Left ventricle myocardium inferior (tissue), 1 donor: ENCODE results near the gene ZNF804B. TPM values are rescaled to one million over a fixed set of nuclear protein-coding genes. Genes with fewer than 3 reads are reported as not detected.

Experiments
- DNase-seq: peaks from one replicate; pipeline ENCODE4 v3.0.0-alpha.2; 2020
- H3K27ac ChIP-seq: fragments of 200-600 bp; replicated peaks from 2 replicates; pipeline ENCODE4 v1.8.0; 2021
- H3K27me3 ChIP-seq: fragments of 200-600 bp; 2 replicates; pipeline ENCODE4 v1.8.0; 2021; ENCODE audit warnings: low read depth
- H3K36me3 ChIP-seq: fragments of 200-600 bp; 2 replicates; pipeline ENCODE4 v1.8.0; 2021
- H3K4me1 ChIP-seq: fragments of 200-600 bp; 2 replicates; pipeline ENCODE4 v1.8.0; 2021
- H3K4me3 ChIP-seq: fragments of 200-600 bp; 2 replicates; pipeline ENCODE4 v1.8.0; 2021; ENCODE audit warnings: mild to moderate bottlenecking, moderate library complexity
- H3K9me3 ChIP-seq: fragments of 200-600 bp; replicated peaks from 2 replicates; pipeline ENCODE4 v1.8.0; 2021
- intact Hi-C: fragments of 100-400 bp; cut with micrococcal nuclease; formaldehyde crosslinking; loops from one replicate; pipeline ENCODE4 v1.11.0; 2022
- total RNA-seq: library from RNA; stranded (reverse); fragmentation: NEBNext Ultra II Directional; extraction: Animal tissue kit (Norgen Biotek cat#: 25700); gene quantifications from one replicate; pipeline ENCODE4 v1.2.1, GENCODE V29; 2021
- TF ChIP-seq, protein P1 (sequence below): fragments of 200-600 bp; IDR thresholded peaks from 2 replicates; pipeline ENCODE4 v1.8.0; 2021; ENCODE audit warnings: antibody characterized with exemption, mild to moderate bottlenecking, borderline replicate concordance
- donor health status: DM: no; HTN: yes; CAD: no; lungs with severe emphysema.

The ZNF804B gene
- total RNA-seq, 1 donor from 2014 or later = not detected

DNA sequence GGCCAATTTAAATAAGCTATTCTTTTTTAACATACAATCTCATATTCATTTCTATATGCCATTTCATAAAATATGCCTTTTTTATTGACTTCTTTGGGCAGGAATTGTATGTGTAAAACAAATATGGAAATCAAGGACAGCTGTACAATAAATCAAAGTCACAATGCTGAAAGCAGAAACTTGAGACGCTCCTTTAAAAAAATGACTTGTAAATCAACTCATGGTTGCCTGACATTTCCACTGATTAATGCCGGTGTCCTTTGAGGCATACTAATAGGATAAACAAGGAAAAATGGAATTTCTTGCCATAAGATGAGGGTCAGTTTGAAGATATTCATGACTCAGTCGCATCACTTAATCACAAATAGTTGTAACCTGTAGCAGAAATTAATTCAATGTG, 283.4 kb downstream of the ZNF804B start:
- Histone ChIP-seq H3K27me3 (no peaks in the 10 kb centered on the region), H3K4me3 (no peak overlapping the region), H3K27ac (no peak overlapping the region), H3K4me1 (no peaks in the 10 kb centered on the region), H3K9me3 (peaks cover 40% of the 10 kb centered on the region), H3K36me3 (no peaks in the 10 kb centered on the region)
- intact Hi-C loops = no loop called here
- TF ChIP-seq, protein P1, sequence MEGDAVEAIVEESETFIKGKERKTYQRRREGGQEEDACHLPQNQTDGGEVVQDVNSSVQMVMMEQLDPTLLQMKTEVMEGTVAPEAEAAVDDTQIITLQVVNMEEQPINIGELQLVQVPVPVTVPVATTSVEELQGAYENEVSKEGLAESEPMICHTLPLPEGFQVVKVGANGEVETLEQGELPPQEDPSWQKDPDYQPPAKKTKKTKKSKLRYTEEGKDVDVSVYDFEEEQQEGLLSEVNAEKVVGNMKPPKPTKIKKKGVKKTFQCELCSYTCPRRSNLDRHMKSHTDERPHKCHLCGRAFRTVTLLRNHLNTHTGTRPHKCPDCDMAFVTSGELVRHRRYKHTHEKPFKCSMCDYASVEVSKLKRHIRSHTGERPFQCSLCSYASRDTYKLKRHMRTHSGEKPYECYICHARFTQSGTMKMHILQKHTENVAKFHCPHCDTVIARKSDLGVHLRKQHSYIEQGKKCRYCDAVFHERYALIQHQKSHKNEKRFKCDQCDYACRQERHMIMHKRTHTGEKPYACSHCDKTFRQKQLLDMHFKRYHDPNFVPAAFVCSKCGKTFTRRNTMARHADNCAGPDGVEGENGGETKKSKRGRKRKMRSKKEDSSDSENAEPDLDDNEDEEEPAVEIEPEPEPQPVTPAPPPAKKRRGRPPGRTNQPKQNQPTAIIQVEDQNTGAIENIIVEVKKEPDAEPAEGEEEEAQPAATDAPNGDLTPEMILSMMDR = no peak
- no peak for DNase-seq

- Histone ChIP-seq H3K4me3 (no peak overlapping the region), H3K4me1 (no peaks in the 10 kb centered on the region), H3K27me3 (no peaks in the 10 kb centered on the region), H3K9me3 (peaks cover 8% of the 10 kb centered on the region), H3K27ac (no peak overlapping the region), H3K36me3 (no peaks in the 10 kb centered on the region)
- no peak for DNase-seq
- intact Hi-C loops = no loop called here
- TF ChIP-seq, protein P1 = no peak
Observed at GRCh38 chr7:89049043-89049442, 289.5 kb downstream of the ZNF804B start.

- H3K4me3 ChIP-seq = no peak overlapping the region
- no peaks in the 10 kb centered on the region for H3K9me3 ChIP-seq
- H3K36me3 ChIP-seq = no peaks in the 10 kb centered on the region
- intact Hi-C loops = no loop called here
- no peaks in the 10 kb centered on the region for H3K27me3 ChIP-seq
- H3K27ac ChIP-seq = no peak overlapping the region
- H3K4me1 ChIP-seq = no peaks in the 10 kb centered on the region
- TF ChIP-seq, protein P1 = no peak
- DNase-seq = no peak
Observed at GRCh38 chr7:89053130-89053529, 293.6 kb downstream of the ZNF804B start.

- no peaks in the 10 kb centered on the region for H3K9me3 ChIP-seq
- no peak for DNase-seq
- intact Hi-C loops = no loop called here
- H3K4me3 ChIP-seq = no peak overlapping the region
- no peaks in the 10 kb centered on the region for H3K36me3 ChIP-seq
- TF ChIP-seq, protein P1 = no peak
- H3K27ac ChIP-seq = no peak overlapping the region
- no peaks in the 10 kb centered on the region for H3K27me3 ChIP-seq
- H3K4me1 ChIP-seq = no peaks in the 10 kb centered on the region
Observed at GRCh38 chr7:89054361-89054760, 294.9 kb downstream of the ZNF804B start.

- Histone ChIP-seq H3K27ac (no peak overlapping the region), H3K4me1 (no peaks in the 10 kb centered on the region), H3K4me3 (no peak overlapping the region), H3K27me3 (no peaks in the 10 kb centered on the region), H3K36me3 (no peaks in the 10 kb centered on the region), H3K9me3 (peaks cover 3% of the 10 kb centered on the region)
- TF ChIP-seq, protein P1 = no peak
- intact Hi-C loops = no loop called here
- no peak for DNase-seq
Observed at GRCh38 chr7:89060234-89060633, 300.7 kb downstream of the ZNF804B start.

DNA sequence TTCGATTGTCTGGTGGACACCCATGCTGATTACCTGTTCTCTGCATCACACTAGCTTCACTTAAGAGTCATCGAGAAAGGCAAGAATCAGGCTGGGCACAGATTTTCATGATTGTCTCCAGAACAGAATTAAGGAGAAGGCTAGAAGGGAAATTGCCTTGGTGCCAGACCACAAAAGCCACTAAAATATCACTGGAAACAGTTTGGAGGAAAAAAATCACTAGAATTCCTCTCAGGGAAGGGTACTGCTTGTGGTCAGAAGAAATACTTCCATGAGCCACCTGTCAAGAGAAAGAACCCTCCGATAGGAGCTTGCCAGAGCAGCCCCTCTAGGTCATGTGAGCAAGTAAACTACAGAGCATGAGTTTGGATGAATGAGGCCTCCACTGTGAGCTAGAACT, 305.3 kb downstream of the ZNF804B start:
- no peak overlapping the region for H3K4me3 ChIP-seq
- H3K9me3 ChIP-seq = peaks cover 3% of the 10 kb centered on the region
- DNase-seq = no peak
- no peak overlapping the region for H3K27ac ChIP-seq
- no peaks in the 10 kb centered on the region for H3K4me1 ChIP-seq
- TF ChIP-seq, protein P1 = no peak
- H3K36me3 ChIP-seq = no peaks in the 10 kb centered on the region
- no peaks in the 10 kb centered on the region for H3K27me3 ChIP-seq
- intact Hi-C loops = no loop called here
